GM21529 (cell line): ENCODE data around the gene STXBP6.

Source experiments
- ATAC-seq: cut with Tn5 transposase; IDR thresholded peaks from one replicate; pipeline ENCODE4 v1.9.1; 2021; ENCODE audit not compliant: unreplicated experiment

Gene STXBP6

DNA sequence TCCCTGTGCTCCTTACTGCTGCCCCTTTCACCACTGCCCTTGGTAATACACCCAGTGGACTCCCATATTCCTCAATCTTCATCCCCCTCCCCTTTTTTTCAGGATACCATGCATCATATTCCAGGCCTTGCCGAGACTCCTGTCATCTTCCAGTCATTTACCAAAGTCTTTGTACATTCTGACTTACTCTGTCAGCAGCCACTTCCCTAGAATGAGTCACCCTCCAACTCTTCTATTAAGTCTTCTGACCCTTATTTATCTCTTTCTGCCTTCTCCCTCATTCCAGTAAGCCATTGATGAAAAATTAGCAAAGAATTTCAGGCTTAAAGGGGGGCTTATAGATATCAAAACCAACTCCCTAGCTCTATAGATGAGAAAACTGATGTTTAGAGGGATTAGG, 128.0 kb downstream of the STXBP6 start:
- no peak for ATAC-seq

DNA sequence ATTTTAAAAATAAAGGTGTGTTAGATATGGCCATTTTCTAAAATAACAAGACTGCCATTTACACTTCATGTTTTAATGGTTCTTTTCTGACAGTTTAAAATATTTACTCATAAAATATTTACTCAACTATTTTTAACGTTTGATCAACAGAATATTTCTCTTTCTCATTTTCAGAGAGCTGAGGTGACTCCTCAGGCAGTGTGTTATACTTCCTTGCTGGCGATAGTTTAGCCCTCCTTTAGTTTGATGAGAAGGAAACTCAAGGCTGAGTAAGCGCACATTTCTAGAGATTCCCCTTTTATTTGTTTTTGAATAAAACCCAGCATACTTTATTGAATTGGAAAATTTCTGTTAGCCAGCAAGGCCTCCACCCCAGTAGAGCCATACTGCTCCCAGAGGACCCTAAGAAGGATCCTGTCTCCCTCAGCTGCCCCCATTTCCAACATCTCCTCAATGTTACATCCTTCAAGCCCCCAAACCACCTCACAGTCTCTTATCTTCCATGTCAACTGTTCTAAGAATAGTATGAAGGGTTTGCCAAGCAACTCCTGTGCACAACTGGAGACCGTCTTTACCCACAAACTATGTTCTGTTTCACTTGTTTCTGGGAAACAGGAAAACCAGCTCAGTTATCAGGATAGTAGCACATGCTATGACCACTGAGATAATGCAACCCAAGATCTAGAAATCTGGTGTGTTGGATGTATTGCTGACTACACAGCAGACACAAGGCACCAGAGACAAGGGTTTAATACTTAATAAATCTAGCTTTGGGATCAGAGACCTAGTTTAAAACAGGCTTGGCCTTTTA, 129.5 kb downstream of the STXBP6 start:
- ATAC-seq: no peak

DNA sequence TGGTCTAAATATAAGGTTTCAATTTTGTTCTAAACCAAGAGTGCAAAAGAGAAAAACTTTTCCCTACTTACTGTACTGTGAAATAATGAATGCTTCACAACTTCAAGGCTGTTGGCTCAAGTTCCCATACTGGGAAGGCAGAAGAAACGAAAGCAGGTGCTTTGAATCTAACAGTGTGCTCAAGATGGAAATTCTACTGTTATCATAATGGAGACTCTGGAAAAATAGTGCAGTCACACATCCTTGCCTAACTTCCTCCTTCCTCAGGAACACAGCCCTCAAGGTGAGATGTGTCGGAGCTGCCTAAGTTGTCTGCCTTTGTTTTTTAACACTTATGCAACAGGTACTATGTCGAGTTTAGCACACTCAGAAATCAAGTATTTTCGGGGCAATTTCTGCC, 131.1 kb downstream of the STXBP6 start:
- ATAC-seq: no peak

DNA sequence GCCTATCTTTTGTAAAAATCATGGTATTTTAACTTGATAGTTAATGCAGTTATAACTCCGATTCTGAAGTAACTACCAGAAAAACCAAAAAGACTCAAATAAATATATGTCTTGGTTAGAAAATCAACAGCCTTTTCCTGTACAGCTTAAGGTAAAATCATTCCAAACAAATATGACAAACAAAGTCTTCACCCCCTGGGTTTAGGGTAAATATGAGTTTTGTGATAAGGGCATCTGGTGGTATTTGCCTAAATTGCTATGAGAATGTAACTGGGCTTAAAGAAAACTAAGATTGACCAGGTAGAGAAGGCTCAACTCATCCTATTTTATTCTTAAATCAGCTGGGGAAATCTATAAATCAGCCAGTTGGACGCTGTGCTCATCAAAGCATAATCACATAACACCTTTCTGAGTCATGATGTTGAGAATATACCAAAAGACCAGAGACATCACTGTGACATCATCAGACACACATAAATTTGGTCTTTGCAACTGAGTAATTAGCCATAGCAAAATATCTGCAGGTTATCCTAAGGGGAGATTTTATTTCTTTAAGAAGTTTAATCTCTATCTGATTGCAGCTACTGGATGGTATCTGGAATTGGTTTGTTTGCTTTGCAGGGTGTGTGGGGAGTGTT, 133.9 kb downstream of the STXBP6 start:
- no peak for ATAC-seq

DNA sequence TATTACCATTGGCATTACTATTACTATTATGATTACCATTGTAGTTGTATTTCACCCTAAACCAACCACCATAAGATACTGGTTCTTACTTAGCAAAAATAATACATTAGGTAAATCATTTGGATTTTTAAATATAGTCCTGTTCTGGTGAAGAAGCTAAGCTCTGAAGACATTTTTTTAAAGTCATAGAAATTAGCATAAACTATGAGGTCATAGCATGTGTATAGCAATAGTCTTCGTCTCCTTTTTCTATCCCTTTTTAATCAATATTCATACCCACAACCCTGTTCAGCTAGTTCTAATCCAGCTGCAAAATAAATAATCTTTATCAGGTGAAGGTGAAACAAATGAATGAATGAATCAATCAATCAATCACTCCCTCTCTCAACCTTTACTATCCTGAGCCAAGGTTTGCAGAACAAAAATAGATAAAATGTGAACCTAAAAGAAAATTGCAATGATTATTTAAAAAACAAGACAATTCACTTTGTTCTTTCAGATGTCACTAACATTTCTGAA, 134.5 kb downstream of the STXBP6 start:
- ATAC-seq: no peak

DNA sequence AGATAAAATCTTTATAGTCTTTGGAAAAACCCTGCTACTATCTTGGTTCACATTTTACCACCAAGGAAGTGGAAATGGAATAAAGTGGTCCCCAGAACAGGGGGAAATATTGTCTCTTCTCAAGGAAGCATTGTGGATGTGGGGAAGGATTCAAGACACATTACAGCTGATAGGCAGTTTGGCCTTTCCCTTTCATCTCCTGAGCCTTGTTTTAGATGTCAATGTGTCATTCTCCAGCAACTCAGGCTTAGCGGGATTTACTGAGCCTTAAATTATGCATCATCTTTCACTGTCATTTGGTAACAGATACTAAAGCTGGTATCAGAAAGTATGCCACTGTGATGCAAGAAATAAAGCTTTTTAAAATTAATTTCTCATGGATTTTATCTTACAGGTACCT, 136.2 kb downstream of the STXBP6 start:
- no peak for ATAC-seq

DNA sequence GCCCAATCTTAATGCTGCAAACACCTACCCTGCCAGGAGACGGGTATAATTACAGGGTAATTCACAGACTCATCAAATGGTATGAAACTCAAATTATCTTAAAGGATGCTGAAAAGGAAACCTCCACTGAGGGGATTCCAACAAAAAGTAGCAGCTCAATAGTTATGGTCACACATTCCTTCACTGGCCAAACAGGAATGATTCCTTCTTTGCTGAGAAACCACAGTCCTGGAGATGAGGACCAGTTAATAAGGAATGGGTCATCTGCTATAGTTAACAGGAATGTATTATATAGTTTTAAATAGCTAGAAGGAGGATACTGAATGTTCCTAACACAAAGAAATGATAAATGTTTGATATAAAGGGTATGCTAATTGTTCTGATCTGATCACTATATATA, 136.9 kb downstream of the STXBP6 start:
- no peak for ATAC-seq

DNA sequence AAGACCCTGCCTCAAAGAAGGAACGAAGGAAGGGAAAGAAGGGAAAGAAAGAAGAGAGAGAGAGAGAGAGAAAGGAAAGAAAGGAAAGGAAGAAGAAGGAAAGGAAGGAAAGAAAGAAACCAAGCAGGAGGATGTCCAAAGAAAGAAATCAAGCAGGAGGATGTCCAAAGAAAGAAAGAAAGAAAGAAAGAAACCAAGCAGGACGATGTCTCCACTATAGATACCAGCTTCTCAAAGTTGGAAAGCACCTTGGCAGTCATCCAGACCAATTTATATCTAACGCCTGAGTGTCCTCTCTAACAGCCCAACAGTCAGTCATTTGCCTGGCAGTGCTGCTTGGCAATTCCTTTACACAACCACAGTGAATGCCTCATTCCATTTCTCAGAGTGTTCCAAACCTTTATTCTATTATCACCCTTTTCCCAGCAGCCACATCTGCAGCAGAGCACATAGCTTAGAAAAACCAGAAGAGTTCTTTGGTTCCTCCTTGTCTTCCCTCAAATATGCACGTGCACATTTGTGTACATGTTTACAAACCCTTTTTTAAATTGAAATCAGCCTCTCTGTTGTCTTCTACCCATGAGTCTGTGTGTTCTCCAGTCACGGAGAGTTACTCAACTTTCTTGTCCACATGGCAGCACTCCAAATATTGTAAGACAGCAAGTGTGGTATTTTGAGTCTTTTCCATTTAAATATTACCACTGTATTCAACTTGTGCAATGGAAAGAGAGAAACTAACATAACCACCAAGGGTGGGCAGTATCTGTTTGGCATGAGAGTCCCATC, 138.4 kb downstream of the STXBP6 start:
- ATAC-seq: no peak

DNA sequence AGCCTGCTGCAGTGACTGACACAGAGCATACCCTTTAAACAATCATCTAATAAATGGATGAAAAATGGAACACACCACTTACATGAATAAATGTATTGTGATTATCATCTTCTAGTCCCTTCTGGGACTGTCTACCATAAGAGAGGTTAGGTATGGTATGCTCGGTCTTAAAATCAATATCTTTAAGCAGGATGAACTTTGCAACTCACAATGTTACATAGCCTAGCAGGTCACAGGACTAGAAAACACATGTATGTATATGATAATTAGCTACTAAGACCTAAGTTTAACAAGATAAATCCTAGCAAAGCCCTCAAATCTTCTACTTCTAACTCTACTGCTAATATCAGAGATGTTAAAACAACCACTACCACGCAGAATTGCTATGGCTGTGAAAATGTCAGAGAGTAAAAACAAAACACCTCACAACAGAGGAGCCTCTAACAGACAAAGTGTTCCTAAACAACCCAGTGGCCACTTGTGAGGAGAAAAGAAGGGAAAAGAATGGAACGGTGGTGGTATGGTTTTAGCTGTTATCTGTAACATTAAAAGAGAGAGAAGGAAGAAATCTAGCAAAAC, 139.4 kb downstream of the STXBP6 start:
- no peak for ATAC-seq

DNA sequence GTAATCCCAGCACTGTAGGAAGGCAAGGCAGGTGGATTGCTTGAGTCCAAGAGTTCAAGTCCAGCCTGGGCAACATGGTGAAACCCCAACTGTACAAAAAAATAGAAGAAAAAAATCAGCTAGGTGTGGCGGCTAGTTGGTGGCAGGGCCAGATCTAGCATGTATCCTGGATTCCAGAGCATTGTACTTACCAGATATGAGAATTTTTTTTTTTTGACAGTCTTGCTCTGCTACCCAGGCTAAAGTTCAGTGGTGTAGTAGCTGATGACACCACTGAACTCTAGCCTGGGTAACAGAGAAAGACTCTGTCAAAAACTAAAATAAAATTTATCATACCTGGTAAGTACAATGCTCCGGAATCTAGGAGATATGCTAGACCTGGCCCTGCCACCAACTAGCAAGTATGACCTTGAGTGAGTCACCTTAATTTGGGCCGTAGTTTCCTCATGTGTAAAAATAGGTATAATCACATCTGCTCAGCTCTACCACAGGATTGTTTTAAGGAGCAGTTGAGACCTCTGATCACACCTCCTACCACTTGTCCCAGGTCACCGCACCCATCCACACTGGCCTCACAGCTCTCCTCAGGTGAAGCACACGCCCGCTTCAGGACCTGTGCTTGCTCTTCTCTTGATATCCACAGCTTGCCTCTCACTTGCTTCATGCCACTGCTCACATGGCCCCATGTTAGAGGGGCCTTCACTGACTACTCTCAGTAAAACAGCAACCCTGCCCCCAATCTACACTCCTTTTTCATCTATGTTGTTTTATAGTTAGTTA, 140.2 kb downstream of the STXBP6 start:
- ATAC-seq: no peak

DNA sequence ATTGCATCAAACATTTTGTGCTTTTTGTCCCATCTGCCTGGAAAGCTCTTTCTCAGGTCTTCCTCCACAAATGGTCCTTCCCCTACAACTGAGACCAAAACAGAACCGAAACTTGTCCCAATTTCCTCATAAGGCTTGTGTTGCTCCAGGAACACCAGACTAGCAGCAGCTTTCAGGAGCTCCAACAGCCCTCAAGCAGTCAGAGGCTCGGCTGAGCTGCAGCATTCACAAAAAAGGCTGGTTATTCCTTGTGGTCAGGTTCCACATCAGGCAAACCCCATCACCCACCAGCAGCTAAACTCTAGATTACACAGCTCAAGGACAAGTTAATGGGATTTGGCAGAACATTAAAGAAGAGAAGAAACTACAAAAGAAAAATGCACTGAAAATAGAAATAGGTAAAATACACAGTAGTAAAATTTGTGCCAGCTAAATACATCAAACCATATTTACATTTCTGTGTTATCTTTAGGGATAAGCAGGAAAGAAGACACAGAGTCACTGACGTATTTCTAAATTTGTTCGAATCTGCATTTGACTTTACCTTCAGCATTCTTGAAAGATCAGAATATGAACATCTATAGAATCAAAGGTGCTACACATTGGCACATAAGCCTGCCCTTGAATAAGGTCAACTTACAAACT, 141.2 kb downstream of the STXBP6 start:
- ATAC-seq: no peak

DNA sequence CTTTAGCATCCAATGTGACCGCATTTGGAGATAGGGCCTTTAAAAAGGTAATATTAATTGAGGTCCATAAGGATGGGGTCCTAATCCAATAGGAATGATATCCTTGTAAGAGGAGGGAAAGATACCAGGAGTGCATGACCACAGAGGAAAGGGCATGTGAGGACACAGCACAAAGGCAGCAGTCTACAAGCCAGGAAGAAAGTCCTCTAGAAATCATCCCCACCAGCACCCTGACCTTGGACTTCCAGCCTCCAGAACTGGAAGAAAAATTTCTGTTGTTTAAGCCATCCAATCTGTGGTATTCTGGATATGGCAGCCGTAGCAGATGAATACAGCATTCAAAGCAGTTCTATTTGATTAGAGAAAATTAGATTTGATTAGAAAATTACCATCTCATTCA, 145.4 kb downstream of the STXBP6 start:
- ATAC-seq: no peak

DNA sequence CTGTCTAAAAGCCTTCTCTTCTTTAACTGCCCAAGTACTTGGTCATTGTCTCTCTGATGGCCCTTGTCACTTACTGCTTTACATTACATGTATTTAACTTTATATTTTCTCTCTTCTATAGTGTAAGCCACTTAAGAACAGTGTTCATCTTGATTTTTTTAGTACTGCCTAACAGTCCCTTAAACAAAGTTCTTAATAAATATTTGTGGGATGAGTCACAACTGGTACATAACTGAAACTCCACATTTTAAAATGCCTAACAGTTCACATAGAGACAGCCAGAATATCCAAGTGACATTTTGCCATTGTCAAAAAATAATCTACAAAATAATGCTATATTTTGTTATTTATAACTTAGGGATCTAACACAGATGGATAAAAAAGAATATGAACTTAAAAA, 146.6 kb downstream of the STXBP6 start:
- ATAC-seq: no peak

DNA sequence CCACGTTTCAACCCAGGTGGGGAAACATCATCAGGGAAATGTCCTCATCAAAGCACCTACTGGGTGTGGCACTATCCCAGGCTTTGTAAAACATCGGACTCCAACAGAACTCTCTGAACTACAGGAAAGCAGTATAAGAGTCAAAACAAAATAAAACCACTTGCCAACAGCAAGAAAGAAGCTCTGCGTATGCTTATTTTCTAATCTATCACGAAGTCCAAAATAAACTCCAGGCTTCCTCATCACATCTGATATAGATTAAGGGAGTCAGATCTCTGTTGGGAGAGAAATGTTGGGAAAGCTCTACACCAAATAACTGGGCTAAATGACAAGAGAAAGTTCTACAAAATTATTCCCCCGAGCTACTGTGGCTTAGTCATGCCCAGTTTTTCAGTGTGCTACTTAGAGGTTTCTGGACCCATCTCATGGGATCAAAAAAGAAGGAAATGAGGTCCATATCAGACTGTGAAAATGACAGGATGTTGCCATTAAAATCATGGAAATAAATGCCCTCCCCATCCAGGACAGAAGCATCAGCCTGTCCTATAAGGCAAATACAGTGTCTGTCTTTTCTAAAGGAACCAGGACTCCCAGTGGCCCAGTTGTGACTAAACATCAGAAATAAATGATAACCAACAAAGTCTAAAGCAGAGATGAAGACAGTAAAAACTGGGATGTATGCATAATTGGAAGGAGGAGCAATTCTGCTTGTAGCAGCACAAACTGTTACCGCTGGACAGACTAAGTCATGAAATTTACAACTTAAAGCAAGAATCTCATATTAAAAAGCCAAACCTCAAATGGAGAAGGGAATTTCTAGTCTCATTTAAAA, 149.5 kb downstream of the STXBP6 start:
- no peak for ATAC-seq

DNA sequence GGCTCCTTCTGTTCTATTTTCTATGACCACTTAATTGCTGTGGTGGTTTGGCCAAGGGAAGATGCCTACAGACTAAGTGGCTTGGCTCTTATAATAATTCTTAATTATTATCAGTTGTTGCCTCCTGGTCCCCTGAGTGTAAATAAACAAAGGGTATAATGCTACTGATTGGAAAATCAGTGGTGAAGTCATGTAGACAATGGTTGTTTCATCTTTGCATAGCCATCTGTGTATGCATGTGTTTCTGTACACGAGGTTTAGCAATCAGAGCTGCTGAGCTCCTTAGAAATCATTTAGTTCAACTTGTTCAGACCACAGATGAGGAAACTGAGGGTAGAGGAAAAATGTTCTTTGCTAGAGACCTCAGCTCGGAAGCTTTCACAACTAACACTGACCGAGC, 152.2 kb downstream of the STXBP6 start:
- no peak for ATAC-seq

DNA sequence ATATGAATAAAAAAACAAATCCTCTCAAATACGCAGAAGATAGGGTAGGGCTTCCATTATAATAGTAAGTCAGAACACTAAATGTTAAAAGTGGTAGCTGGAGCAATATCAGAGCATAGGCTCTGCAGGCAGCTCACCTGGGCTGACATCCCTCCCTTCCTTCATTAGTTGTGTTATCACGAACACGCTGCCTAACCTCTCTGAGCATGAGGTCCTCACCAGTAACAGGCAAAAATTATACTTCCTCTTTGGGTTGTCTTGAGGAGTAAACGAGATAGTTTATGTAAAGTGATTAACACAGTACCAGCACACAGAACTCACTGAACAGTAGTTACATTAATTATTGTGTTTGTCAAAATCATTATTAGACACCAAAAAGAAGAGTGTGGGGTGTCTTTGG, 154.3 kb downstream of the STXBP6 start:
- no peak for ATAC-seq

DNA sequence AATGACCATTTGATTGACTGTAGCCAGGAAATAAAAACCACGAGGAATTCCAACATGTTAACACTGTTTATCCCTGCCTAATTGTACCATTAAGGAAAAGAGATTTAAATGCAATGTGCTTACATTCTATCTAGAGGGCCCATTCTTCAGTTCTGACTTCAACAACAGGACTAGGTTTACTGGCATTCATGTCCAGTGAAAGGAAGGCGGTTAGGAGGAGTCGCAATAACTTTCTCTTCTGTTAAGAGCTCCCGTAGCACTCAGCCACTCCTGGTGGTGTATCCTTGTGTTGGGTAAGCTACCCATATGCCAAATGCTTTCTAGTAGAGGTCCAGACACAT, 154.7 kb downstream of the STXBP6 start:
- no peak for ATAC-seq

DNA sequence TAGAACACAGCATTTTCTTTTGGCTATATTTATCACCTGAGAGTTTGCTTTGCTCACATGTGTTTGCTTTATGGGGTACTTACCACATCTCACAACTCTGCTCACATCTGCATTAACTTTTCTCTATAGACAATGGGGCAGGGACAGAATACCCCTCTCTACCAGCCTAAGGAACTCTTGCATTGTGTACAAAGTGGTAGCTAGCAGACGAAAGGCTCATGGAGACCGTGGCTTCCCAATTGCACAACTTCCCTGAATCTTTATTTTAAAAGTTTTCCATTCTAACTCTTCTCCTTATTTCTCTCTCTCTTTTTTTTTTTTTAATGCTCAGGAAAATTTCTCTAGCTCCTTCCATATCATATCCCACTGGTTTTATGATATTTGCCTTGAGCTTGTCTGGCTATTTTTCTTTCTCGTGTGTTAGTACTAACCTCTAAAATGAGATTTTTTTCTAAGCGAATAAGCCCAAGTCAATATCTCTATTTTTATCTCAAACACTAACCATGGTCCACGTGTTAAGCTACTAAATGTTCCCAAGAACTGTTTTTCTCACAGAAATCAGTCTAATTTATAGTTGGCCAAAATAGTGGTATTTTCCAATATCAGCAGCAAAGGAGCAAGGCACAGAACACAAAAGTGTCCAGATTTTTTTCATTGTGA, 155.2 kb downstream of the STXBP6 start:
- no peak for ATAC-seq

DNA sequence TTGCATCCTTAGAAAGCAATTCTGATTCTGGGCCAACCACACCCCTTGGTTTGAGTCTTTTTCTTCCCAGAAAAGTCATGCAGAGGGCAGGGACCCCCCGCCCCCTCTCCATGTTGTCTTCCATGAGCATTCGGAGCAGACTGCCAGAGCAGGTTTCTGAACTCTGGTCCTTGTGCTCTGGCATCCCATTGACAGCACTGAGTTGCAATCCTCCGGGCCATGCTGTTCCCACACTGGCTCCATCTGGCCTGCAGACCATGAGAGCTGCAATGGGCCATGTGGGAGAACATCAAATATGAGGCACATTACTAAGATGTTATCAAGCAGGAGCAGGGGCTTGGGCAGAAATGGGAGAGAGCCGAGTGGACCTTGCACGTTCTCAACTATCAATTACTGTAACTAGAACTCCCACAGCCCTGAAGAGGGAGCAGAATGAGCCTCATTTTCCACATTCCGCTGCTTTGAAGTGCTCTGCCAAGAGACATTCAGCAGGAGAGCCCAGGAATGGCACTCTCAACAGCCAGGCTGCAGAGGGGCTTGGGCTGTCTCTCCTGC, 157.4 kb downstream of the STXBP6 start:
- no peak for ATAC-seq
